Measurements from ENCODE around the gene SCD5.

Gene SCD5

DNA sequence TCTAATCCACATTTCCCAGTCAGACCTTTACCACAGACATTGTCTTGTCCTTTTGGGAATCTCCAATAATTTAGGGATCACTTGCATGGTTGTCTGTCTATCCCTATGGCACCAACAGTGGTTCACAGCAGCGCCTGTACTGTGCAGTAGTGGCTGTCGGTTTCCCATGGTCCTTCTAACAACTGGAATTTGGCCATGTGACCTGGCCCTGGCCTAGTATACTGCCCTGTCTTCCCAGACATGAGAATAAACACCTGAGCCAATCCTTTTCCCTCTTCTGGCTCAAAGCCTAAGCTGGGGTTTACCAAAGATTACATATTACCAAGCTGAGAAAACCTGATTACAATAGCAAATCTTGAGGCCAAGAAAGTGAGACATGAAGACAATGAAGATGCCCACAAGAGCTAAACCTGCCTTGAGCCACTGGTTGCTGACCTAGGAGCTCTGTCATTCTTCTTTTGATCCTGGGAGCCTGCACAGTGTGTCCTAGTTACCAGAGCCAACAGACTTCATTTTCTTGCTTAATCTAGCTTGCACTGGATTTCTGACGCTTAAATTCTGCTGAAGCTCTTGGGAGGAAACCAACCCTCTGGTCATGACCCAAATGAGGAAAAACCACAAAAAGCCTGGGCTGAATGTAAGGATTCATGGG, 92.1 kb downstream of the SCD5 start:
- no peaks in the 10 kb centered on the region for H3K36me3 ChIP-seq (ENCODE audit: control insufficient read depth, insufficient read depth, low read length)
- no peak overlapping the region for H3K27ac ChIP-seq (ENCODE audit: low read length)
- no CpG with 5 or more reads among the region's 3 CpGs for WGBS (ENCODE audit: insufficient coverage, insufficient read length)

GRCh38 chr4:82705928-82706300, 92.7 kb downstream of the SCD5 start:
- Histone ChIP-seq H3K36me3 (ENCODE audit: control insufficient read depth, insufficient read depth, low read length) (no peaks in the 10 kb centered on the region), H3K4me1 (ENCODE audit: control insufficient read depth, insufficient read depth, low read length) (no peaks in the 10 kb centered on the region; the same call in 1 of the 2 replicates), H3K27ac (ENCODE audit: low read length) (no peak overlapping the region), H3K9me3 (ENCODE audit: control insufficient read depth, insufficient read depth, low read length) (no peaks in the 10 kb centered on the region), H3K27me3 (ENCODE audit: control insufficient read depth, insufficient read depth, low read length) (no peaks in the 10 kb centered on the region; the same call in 1 of the 2 replicates), H3K4me3 (ENCODE audit: low read length) (no peak overlapping the region)
- no peak for DNase-seq (ENCODE audit: low read depth, low spot score)
- WGBS (ENCODE audit: insufficient coverage, insufficient read length), result no CpG with 5 or more reads among the region's 1 CpG

More for the DNA sequence above, 92.1 kb downstream of the SCD5 start:
- Histone ChIP-seq H3K27me3 (ENCODE audit: control insufficient read depth, insufficient read depth, low read length) (no peaks in the 10 kb centered on the region; the same call in 1 of the 2 replicates), H3K4me3 (ENCODE audit: low read length) (no peak overlapping the region), H3K4me1 (ENCODE audit: control insufficient read depth, insufficient read depth, low read length) (no peaks in the 10 kb centered on the region; the same call in 1 of the 2 replicates), H3K9me3 (ENCODE audit: control insufficient read depth, insufficient read depth, low read length) (no peaks in the 10 kb centered on the region)
- no peak for DNase-seq (ENCODE audit: low read depth, low spot score)

DNA sequence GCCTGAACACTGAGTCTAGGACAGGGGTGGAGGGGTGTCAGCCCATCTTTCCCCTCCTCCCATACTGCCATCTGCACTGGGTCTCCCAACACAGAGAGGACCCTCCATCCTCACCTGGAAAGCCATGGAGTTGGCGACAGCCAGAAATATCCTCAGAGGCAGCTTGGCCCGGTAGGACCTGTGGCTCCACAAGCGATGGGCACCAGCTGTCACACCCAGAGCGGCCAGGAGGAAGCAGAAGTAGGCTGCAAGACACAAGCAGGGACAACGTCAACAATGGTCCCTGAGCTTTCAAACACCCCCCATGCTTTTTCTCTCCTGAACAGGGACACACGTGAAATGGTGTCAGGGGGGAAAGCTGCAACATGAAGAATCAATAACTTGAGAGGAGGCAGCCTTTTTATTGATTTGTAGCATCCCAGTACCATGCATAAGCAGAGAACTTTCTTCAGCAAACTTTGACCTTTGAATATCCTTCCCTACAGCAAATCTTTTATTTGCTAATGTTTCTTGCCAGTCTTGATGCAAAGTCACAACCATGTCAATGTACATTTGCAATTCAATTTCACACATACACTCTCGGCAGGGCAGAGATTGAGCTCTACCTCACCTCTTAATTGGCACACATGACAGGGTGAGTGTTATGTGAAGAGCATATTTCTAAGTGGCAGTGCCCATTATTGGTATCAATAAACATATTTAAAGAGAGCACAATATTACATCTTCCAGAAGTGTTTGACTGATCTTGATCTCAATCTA, 93.2 kb downstream of the SCD5 start:
- no peak for DNase-seq (ENCODE audit: low read depth, low spot score)
- no peaks in the 10 kb centered on the region for H3K36me3 ChIP-seq (ENCODE audit: control insufficient read depth, insufficient read depth, low read length)
- no peak overlapping the region for H3K4me3 ChIP-seq (ENCODE audit: low read length)
- no peaks in the 10 kb centered on the region; the same call in 1 of the 2 replicates for H3K4me1 ChIP-seq (ENCODE audit: control insufficient read depth, insufficient read depth, low read length)
- no peaks in the 10 kb centered on the region for H3K9me3 ChIP-seq (ENCODE audit: control insufficient read depth, insufficient read depth, low read length)
- WGBS (ENCODE audit: insufficient coverage, insufficient read length), result no CpG with 5 or more reads among the region's 7 CpGs
- H3K27me3 ChIP-seq (ENCODE audit: control insufficient read depth, insufficient read depth, low read length), result no peaks in the 10 kb centered on the region; the same call in 1 of the 2 replicates
- no peak overlapping the region for H3K27ac ChIP-seq (ENCODE audit: low read length)

- Histone ChIP-seq H3K4me3 (ENCODE audit: low read length) (no peak overlapping the region), H3K27me3 (ENCODE audit: control insufficient read depth, insufficient read depth, low read length) (no peaks in the 10 kb centered on the region; the same call in 1 of the 2 replicates), H3K4me1 (ENCODE audit: control insufficient read depth, insufficient read depth, low read length) (no peaks in the 10 kb centered on the region), H3K27ac (ENCODE audit: low read length) (no peak overlapping the region), H3K9me3 (ENCODE audit: control insufficient read depth, insufficient read depth, low read length) (no peaks in the 10 kb centered on the region), H3K36me3 (ENCODE audit: control insufficient read depth, insufficient read depth, low read length) (no peaks in the 10 kb centered on the region)
- no CpG with 5 or more reads among the region's 6 CpGs for WGBS (ENCODE audit: insufficient coverage, insufficient read length)
- DNase-seq (ENCODE audit: low read depth, low spot score), result no peak
Measured at GRCh38 chr4:82704156-82704555, 94.4 kb downstream of the SCD5 start.

- H3K4me3 ChIP-seq (ENCODE audit: low read length), result no peak overlapping the region
- WGBS (ENCODE audit: insufficient coverage, insufficient read length), result no CpG with 5 or more reads among the region's 2 CpGs
- no peaks in the 10 kb centered on the region for H3K9me3 ChIP-seq (ENCODE audit: control insufficient read depth, insufficient read depth, low read length)
- no peaks in the 10 kb centered on the region for H3K36me3 ChIP-seq (ENCODE audit: control insufficient read depth, insufficient read depth, low read length)
- no peak for DNase-seq (ENCODE audit: low read depth, low spot score)
- no peaks in the 10 kb centered on the region; the same call in 1 of the 2 replicates for H3K4me1 ChIP-seq (ENCODE audit: control insufficient read depth, insufficient read depth, low read length)
- H3K27me3 ChIP-seq (ENCODE audit: control insufficient read depth, insufficient read depth, low read length), result no peaks in the 10 kb centered on the region
- H3K27ac ChIP-seq (ENCODE audit: low read length), result no peak overlapping the region
Measured at GRCh38 chr4:82698412-82698811, 100.2 kb downstream of the SCD5 start.

DNA sequence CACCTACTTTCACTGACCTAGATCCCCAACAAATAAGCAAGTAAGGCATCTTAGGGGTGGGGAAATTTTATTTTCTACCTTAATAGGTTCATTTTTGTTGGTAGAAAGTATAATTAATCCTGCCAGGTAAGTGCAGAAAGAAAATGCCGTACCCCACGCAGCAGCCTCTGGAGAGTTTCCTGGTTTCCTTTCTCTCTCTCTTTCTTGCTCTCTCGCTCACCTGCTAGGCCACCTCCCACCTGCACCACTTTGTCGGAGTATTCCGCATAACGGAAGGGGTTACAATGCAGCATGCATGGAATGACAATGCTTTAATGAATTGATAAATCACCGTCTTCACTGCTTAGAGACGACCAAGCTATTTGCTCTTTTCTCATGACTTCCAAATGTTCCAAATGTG, 101.0 kb downstream of the SCD5 start:
- no CpG with 5 or more reads among the region's 8 CpGs for WGBS (ENCODE audit: insufficient coverage, insufficient read length)
- no peaks in the 10 kb centered on the region for H3K36me3 ChIP-seq (ENCODE audit: control insufficient read depth, insufficient read depth, low read length)

DNA sequence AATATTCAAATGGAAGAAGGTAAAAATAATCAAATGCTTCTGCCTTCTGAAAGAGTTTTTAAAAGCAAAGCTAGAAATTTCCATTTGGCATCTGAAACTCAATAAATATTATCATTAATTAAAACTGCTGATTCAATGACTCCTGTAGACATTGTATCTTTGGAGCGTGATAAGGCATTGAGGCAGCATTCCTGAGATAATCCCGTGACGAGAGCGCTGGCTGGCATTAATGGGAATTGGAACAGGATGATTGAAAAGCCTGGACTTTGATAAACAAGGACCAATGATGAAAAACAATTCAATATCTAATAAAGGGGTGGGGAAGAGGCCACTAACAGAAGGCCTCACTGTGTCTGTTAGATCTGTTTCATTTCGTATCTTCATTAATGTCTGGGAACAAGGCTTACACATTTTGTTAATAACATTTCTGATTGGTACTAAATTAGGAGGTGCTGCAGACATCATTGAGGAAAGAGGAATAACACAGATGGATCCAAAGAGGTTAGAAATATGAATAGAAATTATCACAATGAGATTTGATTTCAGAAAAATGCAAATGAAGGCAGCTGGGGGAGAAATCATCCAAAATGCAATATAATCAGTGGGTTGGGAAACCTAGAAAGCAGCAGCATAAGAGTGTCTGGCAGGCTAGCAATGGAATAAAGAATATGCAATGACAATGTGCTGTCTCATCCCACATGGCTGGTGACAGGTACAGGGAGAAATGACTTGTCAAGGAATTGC, 102.3 kb downstream of the SCD5 start:
- WGBS (ENCODE audit: insufficient coverage, insufficient read length), result no CpG with 5 or more reads among the region's 5 CpGs
- no peaks in the 10 kb centered on the region; the same call in 1 of the 2 replicates for H3K4me1 ChIP-seq (ENCODE audit: control insufficient read depth, insufficient read depth, low read length)
- no peak overlapping the region for H3K27ac ChIP-seq (ENCODE audit: low read length)
- H3K4me3 ChIP-seq (ENCODE audit: low read length), result no peak overlapping the region
- no peaks in the 10 kb centered on the region for H3K9me3 ChIP-seq (ENCODE audit: control insufficient read depth, insufficient read depth, low read length)
- no peak for DNase-seq (ENCODE audit: low read depth, low spot score)
- no peaks in the 10 kb centered on the region for H3K36me3 ChIP-seq (ENCODE audit: control insufficient read depth, insufficient read depth, low read length)
- no peaks in the 10 kb centered on the region for H3K27me3 ChIP-seq (ENCODE audit: control insufficient read depth, insufficient read depth, low read length)

More for the DNA sequence above, 101.0 kb downstream of the SCD5 start:
- H3K4me3 ChIP-seq (ENCODE audit: low read length), result no peak overlapping the region
- no peak for DNase-seq (ENCODE audit: low read depth, low spot score)
- H3K9me3 ChIP-seq (ENCODE audit: control insufficient read depth, insufficient read depth, low read length), result no peaks in the 10 kb centered on the region
- H3K27me3 ChIP-seq (ENCODE audit: control insufficient read depth, insufficient read depth, low read length), result no peaks in the 10 kb centered on the region
- H3K27ac ChIP-seq (ENCODE audit: low read length), result no peak overlapping the region
- no peaks in the 10 kb centered on the region; the same call in 1 of the 2 replicates for H3K4me1 ChIP-seq (ENCODE audit: control insufficient read depth, insufficient read depth, low read length)

- H3K36me3 ChIP-seq (ENCODE audit: control insufficient read depth, insufficient read depth, low read length), result no peaks in the 10 kb centered on the region
Measured at GRCh38 chr4:82694892-82695291, 103.7 kb downstream of the SCD5 start.

DNA sequence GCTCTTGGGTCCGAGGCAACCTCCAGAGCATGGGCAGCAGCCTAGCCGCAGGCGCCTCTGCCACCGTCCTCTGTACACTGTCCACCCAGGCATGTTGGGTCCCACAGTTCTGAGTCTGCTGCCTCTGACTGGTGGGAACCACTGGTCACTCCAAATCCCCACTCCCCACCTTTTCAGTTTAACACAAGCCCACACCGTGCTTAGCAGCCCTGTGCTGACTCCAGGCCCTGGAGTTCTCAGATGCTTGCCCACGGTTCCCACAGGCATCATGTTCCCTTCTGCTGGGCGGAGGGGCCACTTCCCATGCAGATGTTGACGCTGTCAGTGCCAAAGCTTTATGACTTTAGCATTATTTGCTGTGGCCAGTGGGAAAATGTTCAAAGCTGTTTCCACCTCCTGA, 104.5 kb downstream of the SCD5 start:
- WGBS (ENCODE audit: insufficient coverage, insufficient read length), result no CpG with 5 or more reads among the region's 8 CpGs
- Histone ChIP-seq H3K36me3 (ENCODE audit: control insufficient read depth, insufficient read depth, low read length) (no peaks in the 10 kb centered on the region), H3K4me1 (ENCODE audit: control insufficient read depth, insufficient read depth, low read length) (no peaks in the 10 kb centered on the region; the same call in 1 of the 2 replicates), H3K27ac (ENCODE audit: low read length) (no peak overlapping the region), H3K9me3 (ENCODE audit: control insufficient read depth, insufficient read depth, low read length) (no peaks in the 10 kb centered on the region), H3K27me3 (ENCODE audit: control insufficient read depth, insufficient read depth, low read length) (no peaks in the 10 kb centered on the region), H3K4me3 (ENCODE audit: low read length) (no peak overlapping the region)
- DNase-seq (ENCODE audit: low read depth, low spot score), result no peak

More at GRCh38 chr4:82694892-82695291, 103.7 kb downstream of the SCD5 start:
- no peaks in the 10 kb centered on the region for H3K9me3 ChIP-seq (ENCODE audit: control insufficient read depth, insufficient read depth, low read length)
- DNase-seq (ENCODE audit: low read depth, low spot score), result no peak
- no peaks in the 10 kb centered on the region for H3K27me3 ChIP-seq (ENCODE audit: control insufficient read depth, insufficient read depth, low read length)
- H3K4me3 ChIP-seq (ENCODE audit: low read length), result no peak overlapping the region
- no peaks in the 10 kb centered on the region; the same call in 1 of the 2 replicates for H3K4me1 ChIP-seq (ENCODE audit: control insufficient read depth, insufficient read depth, low read length)
- WGBS (ENCODE audit: insufficient coverage, insufficient read length), result no CpG with 5 or more reads among the region's 4 CpGs
- no peak overlapping the region for H3K27ac ChIP-seq (ENCODE audit: low read length)

DNA sequence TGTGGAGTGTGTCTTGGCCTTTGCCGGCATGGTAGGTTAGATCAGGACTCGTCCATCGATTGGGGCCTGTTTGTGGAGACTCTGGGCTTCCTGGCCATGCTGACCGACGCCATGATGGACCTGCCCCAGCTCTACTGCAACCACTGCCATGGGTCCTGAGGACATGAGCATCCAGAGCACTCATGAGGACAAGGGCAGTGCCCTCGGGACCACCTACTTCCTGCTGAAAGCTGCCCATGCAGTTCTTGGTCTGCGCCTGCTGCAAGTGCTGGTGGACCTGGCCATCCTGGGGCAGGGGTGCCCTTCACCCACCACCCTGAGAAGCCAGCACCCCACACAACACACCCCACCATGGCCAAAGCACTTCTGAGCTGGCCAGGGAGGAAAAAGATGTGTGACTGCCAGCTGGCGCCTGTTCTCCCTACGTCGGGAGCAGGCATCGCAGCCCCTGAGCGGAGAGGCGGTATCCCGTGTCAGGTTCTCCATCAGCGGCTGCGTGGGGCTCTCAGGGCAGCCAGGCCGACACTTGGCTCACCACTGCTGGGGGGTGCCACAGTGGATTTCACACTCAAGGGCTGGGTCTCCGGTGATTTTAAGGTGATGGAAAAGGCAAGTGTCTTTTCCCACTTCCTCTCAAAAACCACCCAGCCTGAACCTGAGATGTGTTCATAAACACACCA, 106.4 kb downstream of the SCD5 start:
- Histone ChIP-seq H3K27me3 (ENCODE audit: control insufficient read depth, insufficient read depth, low read length) (no peaks in the 10 kb centered on the region), H3K4me1 (ENCODE audit: control insufficient read depth, insufficient read depth, low read length) (no peaks in the 10 kb centered on the region), H3K36me3 (ENCODE audit: control insufficient read depth, insufficient read depth, low read length) (no peaks in the 10 kb centered on the region), H3K4me3 (ENCODE audit: low read length) (no peak overlapping the region), H3K27ac (ENCODE audit: low read length) (no peak overlapping the region), H3K9me3 (ENCODE audit: control insufficient read depth, insufficient read depth, low read length) (no peaks in the 10 kb centered on the region)
- DNase-seq (ENCODE audit: low read depth, low spot score), result no peak
- no CpG with 5 or more reads among the region's 18 CpGs for WGBS (ENCODE audit: insufficient coverage, insufficient read length)
